SIG-M5 treated with dmso at 0.1 percent for 504 hours (cell line): ENCODE measurements around the gene OR2S2.
"Not testable (repeated sequence)": the region's sequence is repeated elsewhere in the genome, so short reads cannot be mapped to it uniquely, and the experiment has no call there.

Experiments
- DNase-seq: peaks from one replicate; lab custom pipeline; 2025; ENCODE audit not compliant: unreplicated experiment; lab: John Stamatoyannopoulos, UW

OR2S2 gene, protein sequence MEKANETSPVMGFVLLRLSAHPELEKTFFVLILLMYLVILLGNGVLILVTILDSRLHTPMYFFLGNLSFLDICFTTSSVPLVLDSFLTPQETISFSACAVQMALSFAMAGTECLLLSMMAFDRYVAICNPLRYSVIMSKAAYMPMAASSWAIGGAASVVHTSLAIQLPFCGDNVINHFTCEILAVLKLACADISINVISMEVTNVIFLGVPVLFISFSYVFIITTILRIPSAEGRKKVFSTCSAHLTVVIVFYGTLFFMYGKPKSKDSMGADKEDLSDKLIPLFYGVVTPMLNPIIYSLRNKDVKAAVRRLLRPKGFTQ

GRCh38 chr9:35958104-35958837 lies at the start of gene OR2S2:
Gene OR2S2, minus strand, starts transcription at chr9:35958154. Its CDS starts 56 bp downstream, at chr9:35958098.
- no peak for DNase-seq

- DNase-seq: peak; percentile 47
These were observed 49.4 kb upstream of the OR2S2 start for GRCh38 chr9:36007316-36007708.

- DNase-seq: peak; percentile 22
These were observed 48.8 kb upstream of the OR2S2 start for GRCh38 chr9:36006549-36007315.

DNA sequence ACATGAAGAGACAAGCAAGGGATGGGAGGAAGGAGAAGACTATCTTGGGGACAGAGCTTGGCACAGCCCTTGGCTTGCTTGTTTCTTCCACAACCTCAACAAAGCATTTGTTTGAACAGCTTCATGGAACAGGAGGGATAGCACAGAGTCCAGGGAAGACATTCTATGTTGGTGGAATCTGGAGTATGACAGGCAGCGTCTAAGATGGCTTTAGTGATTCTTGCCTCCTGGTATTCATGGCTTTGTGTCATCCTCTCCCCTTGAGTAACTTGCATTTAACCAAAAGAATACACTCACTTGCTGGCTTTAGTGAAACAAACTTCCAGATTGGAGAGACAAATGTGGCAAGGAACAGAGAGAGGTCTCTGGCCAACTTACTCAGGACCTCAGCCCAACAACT lies 47.9 kb upstream of the OR2S2 start:
- DNase-seq: no peak

GRCh38 chr9:35998333-35998732 lies 40.4 kb upstream of the OR2S2 start:
- no peak for DNase-seq

DNA sequence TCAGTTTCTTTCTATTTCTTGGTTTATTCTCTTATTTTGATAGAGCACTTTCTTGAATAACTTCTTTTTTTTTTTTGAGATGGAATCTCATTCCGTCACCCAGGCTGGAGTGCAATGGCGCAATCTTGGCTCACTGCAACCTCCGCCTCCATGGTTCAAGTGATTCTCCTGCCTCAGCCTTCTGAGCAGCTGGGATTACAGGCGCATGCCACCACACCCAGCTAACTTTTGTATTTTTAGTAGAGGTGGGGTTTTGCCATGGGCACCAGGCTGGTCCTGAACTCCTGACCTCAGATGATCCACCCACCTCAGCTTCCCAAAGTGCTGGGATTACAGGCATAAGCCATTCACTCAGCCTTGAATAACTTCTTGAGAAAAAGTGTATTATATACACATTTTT lies 39.1 kb upstream of the OR2S2 start:
- DNase-seq: not testable (repeated sequence)

DNA sequence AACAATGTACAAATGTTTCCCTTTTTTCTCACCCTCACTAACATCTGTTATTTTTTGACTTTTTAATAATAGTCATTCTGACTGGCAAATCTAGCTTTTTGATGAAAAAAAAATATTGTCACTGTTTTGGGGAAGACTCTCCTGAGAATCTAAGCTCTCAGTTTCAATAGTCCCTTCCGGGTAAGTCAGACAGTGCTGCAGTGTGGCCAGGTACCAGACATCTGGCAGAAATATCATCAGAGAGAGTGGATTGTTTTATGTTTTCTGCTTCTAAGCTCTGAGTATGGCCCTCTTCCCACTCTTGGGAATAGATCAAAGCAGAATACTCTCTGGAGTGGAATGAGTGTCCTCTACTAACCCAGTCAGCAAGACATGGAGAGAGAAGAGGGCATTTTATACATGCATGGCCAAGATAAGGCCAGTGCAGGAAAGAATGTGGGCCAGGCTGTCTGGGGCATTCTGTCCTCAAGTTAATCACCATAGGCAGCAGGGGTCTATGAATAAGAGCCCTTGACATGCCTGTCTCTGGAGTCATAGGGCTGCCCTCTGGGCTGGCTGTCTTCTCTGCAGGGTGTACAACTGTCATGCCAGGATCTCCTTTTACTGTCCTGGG lies 38.5 kb upstream of the OR2S2 start:
- DNase-seq: no peak

GRCh38 chr9:35994959-35995358 lies 37.0 kb upstream of the OR2S2 start:
- no peak for DNase-seq

DNA sequence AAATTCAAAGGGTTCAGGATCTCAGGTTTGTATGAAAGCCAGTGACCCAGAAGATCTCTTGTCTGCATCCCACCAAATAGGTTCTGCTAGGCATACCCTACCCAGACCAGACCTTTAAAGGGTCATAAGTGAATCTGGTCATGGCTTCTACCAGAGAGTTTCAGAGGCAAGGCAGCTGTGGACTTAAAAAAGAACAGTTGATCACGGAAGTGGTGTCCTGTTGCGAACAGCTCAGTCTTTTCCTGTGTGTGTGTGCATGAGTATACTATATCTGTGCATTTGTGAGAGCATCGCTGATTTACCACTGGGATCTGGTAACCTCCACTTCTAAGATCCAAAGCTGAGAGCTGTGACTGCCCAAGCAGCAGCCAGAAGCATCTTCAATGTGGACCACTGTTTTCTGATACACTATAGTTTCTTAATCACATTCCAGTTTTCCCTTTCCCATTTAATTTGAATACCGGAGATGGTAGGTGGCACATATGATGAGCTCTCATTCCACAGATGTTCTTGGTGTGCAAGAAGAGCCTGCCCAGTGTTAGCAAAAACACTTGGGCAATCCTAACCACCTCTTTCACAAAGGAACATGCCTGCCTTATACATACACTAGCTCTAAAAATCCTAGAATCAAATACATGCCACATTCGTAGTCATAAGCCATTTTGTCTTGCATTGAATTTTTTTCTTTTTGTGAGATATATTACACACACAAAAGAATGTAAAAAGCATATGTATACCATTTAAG lies 36.2 kb upstream of the OR2S2 start:
- no peak for DNase-seq

DNA sequence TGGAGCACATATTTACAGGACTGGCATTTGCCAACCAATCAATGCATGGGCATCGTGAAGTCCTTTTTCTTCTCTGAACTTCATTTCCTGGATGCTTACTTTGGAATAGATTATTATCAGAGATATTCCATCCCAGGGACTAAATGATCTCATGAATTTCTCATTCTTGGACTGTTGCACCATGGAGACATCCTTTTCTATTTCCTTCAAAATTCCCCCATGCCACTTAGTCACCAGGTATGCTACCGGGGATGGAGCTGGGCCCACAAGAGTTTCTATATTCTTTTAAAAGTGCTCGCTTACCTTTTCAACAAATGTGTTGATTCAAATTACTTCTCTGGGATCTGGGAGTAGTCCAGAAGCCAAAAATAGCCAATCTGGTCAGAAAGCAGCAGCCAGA lies 35.2 kb upstream of the OR2S2 start:
- DNase-seq: not testable (repeated sequence)

DNA sequence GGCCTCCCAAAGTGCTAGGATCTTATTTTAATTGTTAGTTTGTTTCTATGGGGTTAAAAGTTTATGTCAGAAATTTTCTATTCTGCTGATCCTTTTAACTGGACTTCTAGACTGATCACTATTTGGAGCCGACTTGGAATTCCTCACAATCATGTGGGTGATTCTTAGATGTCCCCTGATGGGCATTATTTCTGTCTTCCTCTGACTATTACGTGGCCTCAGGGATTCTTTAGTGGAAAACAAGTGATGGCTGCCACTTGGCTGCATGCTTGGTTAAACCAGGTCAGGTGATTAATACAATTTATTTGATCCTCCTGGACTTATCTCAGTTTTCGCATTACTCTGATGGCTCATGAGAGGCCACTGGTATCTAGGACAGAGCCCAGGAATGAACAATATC lies 32.2 kb upstream of the OR2S2 start:
- DNase-seq: no peak

GRCh38 chr9:35984021-35984420 lies 26.1 kb upstream of the OR2S2 start:
- DNase-seq: no peak

GRCh38 chr9:35981699-35982098 lies 23.7 kb upstream of the OR2S2 start:
- no peak for DNase-seq

GRCh38 chr9:35980289-35981011 lies 22.5 kb upstream of the OR2S2 start:
- DNase-seq: no peak

GRCh38 chr9:35978792-35979191 lies 20.8 kb upstream of the OR2S2 start:
- no peak for DNase-seq

DNA sequence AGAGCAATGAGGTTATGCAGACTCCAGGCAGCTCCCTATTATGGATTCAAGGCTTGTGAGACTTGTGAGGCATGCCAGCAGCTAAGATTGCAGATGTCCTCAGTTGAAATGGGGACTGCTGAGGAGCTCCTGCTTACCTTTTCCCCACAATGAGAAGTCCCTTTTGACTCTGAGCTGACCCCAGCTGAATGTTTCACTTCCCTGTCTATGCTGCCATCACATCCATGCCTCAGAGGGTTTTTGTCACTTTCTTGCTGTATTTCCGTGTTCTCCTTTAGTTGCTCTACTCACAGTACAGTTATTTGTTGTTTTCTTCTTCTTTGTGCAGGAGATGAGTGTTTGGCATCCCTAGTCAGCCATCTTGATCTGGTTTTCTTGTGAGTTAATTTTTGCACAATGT lies 18.8 kb upstream of the OR2S2 start:
- peak; percentile 49 for DNase-seq

GRCh38 chr9:35974800-35975199 lies 16.8 kb upstream of the OR2S2 start:
- DNase-seq: no peak

GRCh38 chr9:35972093-35972492 lies 14.1 kb upstream of the OR2S2 start:
- no peak for DNase-seq

DNA sequence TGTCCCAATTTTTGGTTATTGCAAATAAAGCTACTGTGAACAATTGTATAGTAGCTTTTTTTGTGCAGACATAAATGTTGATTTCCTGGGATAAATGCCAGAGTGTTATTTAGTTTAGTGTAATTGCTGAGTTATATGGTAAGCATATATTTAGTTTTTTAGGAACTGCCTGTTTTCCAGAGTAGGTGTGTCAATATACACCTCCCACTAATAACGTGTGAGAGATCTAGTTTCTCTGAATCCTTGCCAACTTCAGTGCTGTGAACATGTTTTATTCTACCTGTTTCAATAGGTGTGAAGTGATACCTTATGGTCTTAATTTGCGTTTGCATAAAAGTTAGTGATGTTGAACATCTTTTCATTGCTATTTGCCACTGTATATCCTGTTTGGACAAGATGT lies 9.1 kb upstream of the OR2S2 start:
- DNase-seq: no peak

DNA sequence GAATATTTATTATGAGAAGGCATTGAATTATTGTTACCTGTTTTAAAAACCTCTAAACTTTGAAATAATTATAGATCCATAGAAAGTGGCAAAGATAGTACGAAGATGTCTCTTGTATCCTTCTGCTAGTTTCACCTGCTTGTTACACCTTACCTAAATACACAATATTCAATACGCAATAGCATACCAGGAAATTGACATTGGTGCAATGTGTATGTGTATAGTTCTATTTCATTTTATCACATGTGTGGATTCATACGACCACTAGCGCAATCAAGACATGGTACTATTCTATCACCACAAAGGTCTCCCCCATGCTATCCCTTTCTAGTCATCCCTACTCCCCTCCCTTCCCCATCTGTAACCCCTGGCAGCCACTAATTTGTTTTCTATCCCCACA lies 8.5 kb upstream of the OR2S2 start:
- DNase-seq: no peak
